Left ventricle myocardium inferior (tissue), 1 donor: ENCODE results near the gene PRKAG1. TPM values are rescaled to one million over a fixed set of nuclear protein-coding genes. Genes with fewer than 3 reads are reported as not detected.

Experiments used
- DNase-seq: peaks from one replicate; pipeline ENCODE4 v3.0.0-alpha.2; 2020
- H3K27ac ChIP-seq: fragments of 200-600 bp; replicated peaks from 2 replicates; pipeline ENCODE4 v1.8.0; 2021
- H3K27me3 ChIP-seq: fragments of 200-600 bp; 2 replicates; pipeline ENCODE4 v1.8.0; 2021; ENCODE audit warnings: low read depth
- H3K36me3 ChIP-seq: fragments of 200-600 bp; 2 replicates; pipeline ENCODE4 v1.8.0; 2021
- H3K4me1 ChIP-seq: fragments of 200-600 bp; 2 replicates; pipeline ENCODE4 v1.8.0; 2021
- H3K4me3 ChIP-seq: fragments of 200-600 bp; 2 replicates; pipeline ENCODE4 v1.8.0; 2021; ENCODE audit warnings: mild to moderate bottlenecking, moderate library complexity
- H3K9me3 ChIP-seq: fragments of 200-600 bp; replicated peaks from 2 replicates; pipeline ENCODE4 v1.8.0; 2021
- intact Hi-C: fragments of 100-400 bp; cut with micrococcal nuclease; formaldehyde crosslinking; loops from one replicate; pipeline ENCODE4 v1.11.0; 2022
- total RNA-seq: library from RNA; stranded (reverse); fragmentation: NEBNext Ultra II Directional; extraction: Animal tissue kit (Norgen Biotek cat#: 25700); gene quantifications from one replicate; pipeline ENCODE4 v1.2.1, GENCODE V29; 2021
- TF ChIP-seq, protein P1 (sequence below): fragments of 200-600 bp; IDR thresholded peaks from 2 replicates; pipeline ENCODE4 v1.8.0; 2021; ENCODE audit warnings: antibody characterized with exemption, mild to moderate bottlenecking, borderline replicate concordance
- donor health status: DM: no; HTN: yes; CAD: no; lungs with severe emphysema.

The PRKAG1 gene
- total RNA-seq, 1 donor from 2014 or later = 104 TPM

DNA sequence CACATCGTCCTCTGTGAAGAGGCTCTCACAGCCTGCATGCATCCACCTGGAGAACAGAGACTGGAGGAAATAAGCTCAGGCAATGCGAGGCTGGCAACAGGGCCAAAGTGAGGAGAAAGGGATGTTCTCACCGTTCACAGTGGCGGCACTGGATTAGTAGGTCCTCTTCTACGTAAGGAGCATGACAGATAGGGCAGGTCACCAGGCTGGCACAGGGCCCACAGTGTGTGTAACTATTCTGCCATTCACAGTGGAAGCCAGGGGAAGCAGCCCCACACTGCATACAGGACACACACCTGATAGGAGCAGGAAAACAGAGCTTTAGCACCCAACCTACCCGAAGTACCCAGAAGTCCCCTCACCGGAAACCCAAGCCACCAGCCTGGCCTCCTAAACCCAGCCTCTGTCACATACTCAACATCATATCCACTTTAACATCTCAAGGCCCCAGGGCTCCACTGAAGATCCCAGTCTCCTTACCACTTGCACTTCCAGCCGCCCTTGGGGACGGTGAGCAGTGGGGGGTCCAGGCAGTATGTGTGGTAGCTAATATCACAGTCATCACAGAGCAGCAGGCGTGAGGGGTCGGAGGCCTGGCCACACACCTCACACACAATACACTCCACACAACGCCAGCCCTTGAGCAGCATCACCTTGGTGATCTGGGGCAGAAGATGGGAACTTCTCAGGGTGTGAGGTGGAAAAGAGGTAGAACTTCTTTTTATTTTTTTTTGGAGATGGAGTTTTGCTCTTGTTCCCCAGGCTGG is 27.7 kb upstream of the PRKAG1 start:
- Histone ChIP-seq H3K36me3 (peaks cover 100% of the 10 kb centered on the region), H3K27me3 (no peaks in the 10 kb centered on the region), H3K27ac (no peak overlapping the region), H3K4me1 (no peaks in the 10 kb centered on the region), H3K9me3 (no peaks in the 10 kb centered on the region), H3K4me3 (no peak overlapping the region)
- no peak for DNase-seq
- intact Hi-C loops = no loop called here
- TF ChIP-seq, protein P1, sequence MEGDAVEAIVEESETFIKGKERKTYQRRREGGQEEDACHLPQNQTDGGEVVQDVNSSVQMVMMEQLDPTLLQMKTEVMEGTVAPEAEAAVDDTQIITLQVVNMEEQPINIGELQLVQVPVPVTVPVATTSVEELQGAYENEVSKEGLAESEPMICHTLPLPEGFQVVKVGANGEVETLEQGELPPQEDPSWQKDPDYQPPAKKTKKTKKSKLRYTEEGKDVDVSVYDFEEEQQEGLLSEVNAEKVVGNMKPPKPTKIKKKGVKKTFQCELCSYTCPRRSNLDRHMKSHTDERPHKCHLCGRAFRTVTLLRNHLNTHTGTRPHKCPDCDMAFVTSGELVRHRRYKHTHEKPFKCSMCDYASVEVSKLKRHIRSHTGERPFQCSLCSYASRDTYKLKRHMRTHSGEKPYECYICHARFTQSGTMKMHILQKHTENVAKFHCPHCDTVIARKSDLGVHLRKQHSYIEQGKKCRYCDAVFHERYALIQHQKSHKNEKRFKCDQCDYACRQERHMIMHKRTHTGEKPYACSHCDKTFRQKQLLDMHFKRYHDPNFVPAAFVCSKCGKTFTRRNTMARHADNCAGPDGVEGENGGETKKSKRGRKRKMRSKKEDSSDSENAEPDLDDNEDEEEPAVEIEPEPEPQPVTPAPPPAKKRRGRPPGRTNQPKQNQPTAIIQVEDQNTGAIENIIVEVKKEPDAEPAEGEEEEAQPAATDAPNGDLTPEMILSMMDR = no peak

DNA sequence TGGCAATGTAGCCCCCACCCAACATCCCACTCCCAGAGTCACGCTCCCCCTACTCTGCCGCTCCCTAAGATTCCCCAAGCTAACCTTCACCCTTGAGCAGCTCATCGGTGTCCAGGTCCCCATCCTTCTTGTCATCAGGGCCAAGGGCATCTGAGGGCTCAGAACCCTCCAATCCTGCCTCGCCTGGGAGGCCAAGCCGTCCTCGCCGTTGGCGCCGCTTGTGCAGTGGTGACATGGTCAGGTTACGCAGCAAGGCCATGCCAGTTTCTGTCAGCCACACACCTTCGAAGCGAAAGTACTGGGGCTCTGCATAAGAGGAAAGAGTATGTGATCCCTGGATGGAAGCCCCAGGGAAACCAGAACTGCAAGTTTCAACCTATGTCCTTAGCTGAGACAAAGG is 26.1 kb upstream of the PRKAG1 start:
- Histone ChIP-seq H3K27me3 (no peaks in the 10 kb centered on the region), H3K27ac (no peak overlapping the region), H3K4me1 (no peaks in the 10 kb centered on the region), H3K4me3 (no peak overlapping the region), H3K36me3 (peaks cover 100% of the 10 kb centered on the region), H3K9me3 (no peaks in the 10 kb centered on the region)
- intact Hi-C loops = no loop called here
- TF ChIP-seq, protein P1 = no peak
- no peak for DNase-seq

DNA sequence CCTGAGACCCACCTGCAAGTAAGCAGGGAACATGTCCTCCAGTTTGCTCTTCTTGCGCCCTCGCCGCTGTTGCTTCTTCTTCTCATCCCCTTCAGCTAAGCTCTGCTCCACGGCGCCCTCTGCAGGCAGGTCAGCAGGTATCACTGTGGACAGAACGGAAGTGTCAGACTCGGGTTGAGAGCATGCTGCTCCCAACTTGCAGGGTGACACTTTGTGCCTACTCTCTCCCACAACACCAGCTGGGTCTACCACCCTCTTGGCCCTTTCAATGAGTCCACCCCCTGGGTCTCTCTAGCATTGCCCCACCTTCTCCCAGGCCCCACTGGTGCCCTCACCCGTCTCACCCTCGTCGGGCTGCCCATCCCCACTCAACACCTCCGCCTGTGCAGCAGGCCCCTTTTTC is 25.3 kb upstream of the PRKAG1 start:
- Histone ChIP-seq H3K4me3 (no peak overlapping the region), H3K27me3 (no peaks in the 10 kb centered on the region), H3K9me3 (no peaks in the 10 kb centered on the region), H3K4me1 (no peaks in the 10 kb centered on the region), H3K27ac (no peak overlapping the region), H3K36me3 (peaks cover 100% of the 10 kb centered on the region)
- TF ChIP-seq, protein P1 = peak; percentile 72
- peak; percentile 50 for DNase-seq
- intact Hi-C loops = no loop called here

DNA sequence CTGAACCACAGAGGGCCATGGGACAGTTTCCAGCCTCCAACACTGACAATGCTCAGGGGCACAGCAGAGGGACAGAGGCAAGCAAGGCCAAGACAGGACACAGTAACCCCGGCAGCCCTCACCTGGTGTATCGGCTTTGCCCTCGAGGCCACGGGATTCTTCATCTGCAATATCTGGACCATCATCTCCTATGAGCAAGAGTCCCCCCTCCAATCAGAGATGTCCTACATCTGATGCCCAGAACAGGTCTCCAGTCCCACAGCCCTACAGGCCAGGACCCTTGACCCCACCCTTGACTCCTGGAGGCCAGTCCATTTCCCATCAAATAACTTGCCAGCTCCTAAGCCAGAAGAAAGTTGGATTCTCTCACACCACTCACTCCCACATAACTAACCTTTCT is 24.7 kb upstream of the PRKAG1 start:
- H3K4me1 ChIP-seq = no peaks in the 10 kb centered on the region
- peaks cover 100% of the 10 kb centered on the region for H3K36me3 ChIP-seq
- no peaks in the 10 kb centered on the region for H3K9me3 ChIP-seq
- no peak overlapping the region for H3K4me3 ChIP-seq
- intact Hi-C loops = no loop called here
- TF ChIP-seq, protein P1 = no peak
- no peak for DNase-seq
- H3K27ac ChIP-seq = no peak overlapping the region
- H3K27me3 ChIP-seq = no peaks in the 10 kb centered on the region

DNA sequence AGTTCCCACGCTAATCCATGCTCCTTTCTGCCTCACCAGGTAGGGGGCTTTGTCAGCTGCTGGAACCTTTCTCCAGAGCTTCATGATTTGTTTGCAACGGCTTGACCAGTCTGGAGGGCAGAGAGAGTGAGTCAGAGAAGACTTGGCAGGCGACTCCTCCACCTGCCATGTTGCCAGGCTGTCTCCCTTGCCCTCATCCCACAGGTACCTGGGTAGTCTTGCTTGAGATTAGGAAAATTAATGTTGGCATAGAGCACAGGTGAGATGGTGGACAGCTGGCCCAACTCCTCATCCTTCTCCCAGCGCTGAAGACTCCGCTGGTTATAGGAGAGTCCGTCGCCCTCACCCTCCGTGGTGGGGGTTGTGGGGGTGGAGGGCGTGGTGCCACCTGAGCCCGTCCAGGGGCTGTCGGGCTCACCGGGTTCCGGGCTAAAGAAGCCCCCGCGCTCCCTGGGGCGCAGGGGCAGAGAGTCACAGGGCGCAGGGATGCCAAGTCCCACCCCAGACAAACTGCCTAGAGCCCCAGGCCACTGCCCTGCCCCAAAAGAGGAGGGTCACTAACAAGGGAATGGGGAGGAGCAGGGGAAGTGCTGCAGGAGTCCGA is 23.4 kb upstream of the PRKAG1 start:
- Histone ChIP-seq H3K9me3 (no peaks in the 10 kb centered on the region), H3K27me3 (no peaks in the 10 kb centered on the region), H3K36me3 (peaks cover 100% of the 10 kb centered on the region), H3K4me3 (no peak overlapping the region), H3K4me1 (peaks cover 9% of the 10 kb centered on the region), H3K27ac (no peak overlapping the region)
- intact Hi-C loops = no loop called here
- no peak for DNase-seq
- TF ChIP-seq, protein P1 = no peak
